GM12874 (cell line): ENCODE measurements around the gene MOSPD3.

Source experiments
- CTCF ChIP-seq: IDR thresholded peaks from 2 replicates; pipeline ENCODE4 v1.5.1; 2011; ENCODE audit warnings: low read depth, mild to moderate bottlenecking, control low read depth, low read length, moderate library complexity; ENCODE audit not compliant: insufficient read depth

The MOSPD3 gene

GRCh38 chr7:100626530-100627237, 14.3 kb downstream of the MOSPD3 start:
- no peak for TF ChIP-seq CTCF

GRCh38 chr7:100627238-100627549, 14.9 kb downstream of the MOSPD3 start:
- TF ChIP-seq CTCF: no peak

GRCh38 chr7:100629117-100629716, 16.9 kb downstream of the MOSPD3 start:
- TF ChIP-seq CTCF: peak; percentile 54

- TF ChIP-seq CTCF: no peak
These were observed 17.7 kb downstream of the MOSPD3 start for GRCh38 chr7:100630066-100630465.

- peak; percentile 57 for TF ChIP-seq CTCF
These were observed 20.8 kb downstream of the MOSPD3 start for GRCh38 chr7:100632951-100633717.

GRCh38 chr7:100639995-100640516, 27.7 kb downstream of the MOSPD3 start:
- TF ChIP-seq CTCF: no peak
